G401.6 (cell line): ENCODE measurements around the gene ITGAE.

Experiments used
- FAIRE-seq: peaks from 2 replicates; lab custom pipeline; 2012; peaks lifted over from hg19 to GRCh38; lab: Jason Lieb, UNC

The ITGAE gene

DNA sequence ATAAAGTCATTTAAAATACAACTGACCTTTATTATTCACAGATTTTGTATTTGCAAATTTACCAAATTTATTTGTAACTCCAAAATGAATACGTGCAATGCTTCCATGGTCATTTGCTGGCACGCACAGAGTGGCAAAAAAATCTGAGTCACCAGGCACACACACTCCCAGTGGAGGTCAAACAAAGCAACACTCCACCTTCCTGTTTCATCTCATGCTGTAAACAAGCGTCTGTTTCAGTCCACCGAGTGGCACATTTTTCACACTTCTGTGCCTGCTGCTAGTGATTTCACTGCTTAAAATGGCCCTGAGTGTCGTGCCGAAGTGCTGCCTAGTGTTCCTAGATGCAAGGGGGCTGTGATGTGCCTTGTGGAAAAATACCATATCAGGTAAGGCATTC, 17.8 kb upstream of the ITGAE start:
- FAIRE-seq: no peak

DNA sequence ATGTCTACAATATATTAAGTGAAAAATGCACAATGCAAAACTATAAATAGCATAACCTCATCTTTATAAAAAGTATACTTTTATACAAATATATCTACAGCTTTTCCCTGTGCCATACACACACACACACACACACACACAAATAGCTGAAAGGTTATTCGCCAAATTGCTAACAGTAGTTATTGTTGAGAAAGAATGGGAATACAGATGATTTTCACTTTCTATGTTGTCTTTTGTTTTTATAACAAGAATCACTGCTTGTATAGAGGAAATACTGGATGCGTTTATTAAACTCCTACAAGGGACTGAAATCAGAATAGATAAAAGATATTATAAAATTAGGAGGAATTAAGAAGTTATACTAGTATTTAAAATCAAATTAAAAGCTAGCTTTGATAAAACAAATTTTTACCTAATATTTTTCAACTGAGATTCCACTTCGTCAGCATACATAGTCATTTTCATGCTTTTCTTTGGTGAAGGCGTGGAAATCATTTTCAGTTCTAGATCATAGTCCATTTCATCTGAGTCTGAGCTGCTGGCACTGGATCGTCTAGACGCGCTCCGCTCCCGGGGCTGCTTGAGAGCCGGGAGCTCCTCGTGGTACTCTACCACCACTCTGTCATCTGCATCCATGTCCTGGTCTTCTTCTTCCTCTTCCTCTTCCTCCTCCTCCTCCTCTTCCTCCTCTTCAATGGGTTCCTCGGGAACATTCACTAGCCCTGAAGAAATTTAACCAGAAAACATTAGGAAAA, 17.0 kb upstream of the ITGAE start:
- FAIRE-seq: no peak

DNA sequence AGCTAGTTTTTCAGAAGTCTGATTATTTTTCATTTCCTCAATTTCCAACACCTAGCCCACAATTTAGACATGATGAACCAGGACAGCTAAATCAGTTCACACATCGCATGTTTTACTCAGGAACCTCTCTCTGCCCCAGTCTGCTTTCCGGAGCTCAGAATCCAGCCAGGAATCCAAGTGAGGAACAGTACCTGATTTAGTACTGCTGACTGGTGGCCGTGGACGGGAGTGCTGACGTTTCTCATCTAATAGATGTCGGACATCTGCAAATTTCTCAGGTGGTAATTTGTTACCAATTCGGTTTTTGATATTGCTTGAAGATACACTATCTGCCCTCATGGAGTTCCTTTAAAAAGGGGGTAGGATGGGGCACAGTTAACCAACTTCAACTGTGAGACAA, 14.9 kb upstream of the ITGAE start:
- FAIRE-seq: no peak

DNA sequence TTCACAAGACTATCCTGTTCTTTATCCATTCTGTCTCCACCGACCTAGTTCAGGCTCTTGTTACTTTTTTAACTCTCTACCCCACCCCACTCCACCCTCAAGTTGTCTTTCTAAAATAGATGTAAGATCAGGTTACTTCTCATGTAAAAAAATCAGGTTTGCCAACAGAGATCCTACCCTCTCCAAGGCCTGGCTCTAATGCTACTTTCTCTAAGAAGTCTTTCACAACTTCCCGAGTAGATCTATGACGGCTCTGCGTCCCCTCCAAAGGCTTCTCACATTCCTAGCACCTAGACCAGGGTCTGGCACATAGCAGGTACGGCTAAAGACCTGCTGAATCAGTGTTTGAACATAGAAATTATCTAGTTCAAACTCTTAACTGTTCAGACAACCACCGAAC, 14.1 kb upstream of the ITGAE start:
- no peak for FAIRE-seq

DNA sequence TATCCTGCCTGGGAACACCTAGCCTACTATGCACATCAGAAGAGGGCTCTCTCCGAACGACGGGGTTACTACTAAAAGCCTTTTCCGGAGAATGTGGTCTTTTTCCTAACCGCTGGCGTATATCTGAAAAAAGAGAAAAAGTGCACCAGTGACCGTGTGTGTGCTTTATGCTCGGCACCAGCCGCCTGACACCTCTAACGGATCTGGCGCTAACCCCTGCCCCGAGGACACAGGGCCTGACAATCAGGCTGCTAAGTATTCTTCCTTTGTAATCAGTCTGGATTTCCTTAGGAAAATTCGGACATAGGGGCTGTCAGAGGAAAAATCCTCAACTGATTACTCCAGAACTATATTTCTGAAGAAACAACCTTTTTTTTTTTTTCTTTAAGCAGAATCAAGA, 13.4 kb upstream of the ITGAE start:
- no peak for FAIRE-seq

DNA sequence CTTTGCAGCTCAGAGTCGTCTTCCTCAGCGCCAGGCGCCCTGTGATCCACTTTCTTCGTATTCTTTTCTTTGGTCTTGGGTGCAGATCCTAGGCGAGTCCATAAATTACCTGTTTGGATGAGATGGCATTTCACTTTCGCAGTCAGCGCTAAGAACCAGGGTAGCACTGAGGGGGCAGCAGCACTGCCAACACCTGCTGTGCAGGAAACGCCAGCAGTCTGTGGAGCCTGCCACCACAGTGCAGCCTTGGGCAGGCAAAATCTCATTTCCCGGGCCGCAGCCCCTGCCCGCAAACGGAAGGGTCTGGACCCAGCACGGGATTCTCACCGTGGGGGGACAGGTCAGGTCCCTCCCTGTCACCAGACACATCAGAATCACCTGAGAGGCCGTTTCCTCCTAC, 12.2 kb upstream of the ITGAE start:
- no peak for FAIRE-seq

DNA sequence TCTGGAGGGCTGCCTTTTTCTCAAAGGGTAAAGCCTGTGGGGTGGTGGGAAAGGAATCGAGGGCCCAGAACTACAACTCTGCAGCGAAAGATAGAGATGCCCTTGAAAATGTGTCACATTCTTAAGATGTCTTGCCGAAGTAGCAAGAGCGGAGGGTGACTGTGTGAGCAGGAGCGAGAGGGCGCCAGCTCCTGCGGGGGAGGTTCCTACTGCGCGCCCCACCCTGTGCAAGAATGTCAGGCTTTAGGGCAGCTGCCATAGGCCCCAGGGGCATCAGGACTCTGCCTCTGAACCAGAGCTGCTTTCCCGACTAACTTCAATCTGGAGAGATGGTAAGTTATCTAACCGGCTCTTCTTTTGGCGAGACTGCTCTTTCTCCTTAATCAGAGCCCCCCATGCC, 11.8 kb upstream of the ITGAE start:
- FAIRE-seq: no peak

DNA sequence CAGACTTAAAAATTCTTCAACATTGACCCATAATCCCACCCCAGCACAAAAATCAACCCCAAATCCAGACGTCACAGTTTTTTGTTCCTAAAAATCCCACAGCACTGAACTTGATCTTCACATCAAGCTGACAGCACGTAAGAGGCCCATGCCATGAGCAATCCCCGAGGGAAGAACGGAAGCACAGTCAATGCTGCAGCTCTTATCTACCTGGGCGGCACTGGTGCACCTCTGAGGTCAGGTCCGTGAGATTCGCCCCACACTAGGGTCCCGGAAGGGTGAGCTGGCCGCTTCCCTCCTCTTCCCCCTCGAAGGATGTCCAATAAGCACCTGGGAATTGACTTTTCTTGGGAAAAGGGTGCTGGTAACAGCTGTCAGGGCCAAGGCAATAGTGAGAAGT, 11.3 kb upstream of the ITGAE start:
- no peak for FAIRE-seq

DNA sequence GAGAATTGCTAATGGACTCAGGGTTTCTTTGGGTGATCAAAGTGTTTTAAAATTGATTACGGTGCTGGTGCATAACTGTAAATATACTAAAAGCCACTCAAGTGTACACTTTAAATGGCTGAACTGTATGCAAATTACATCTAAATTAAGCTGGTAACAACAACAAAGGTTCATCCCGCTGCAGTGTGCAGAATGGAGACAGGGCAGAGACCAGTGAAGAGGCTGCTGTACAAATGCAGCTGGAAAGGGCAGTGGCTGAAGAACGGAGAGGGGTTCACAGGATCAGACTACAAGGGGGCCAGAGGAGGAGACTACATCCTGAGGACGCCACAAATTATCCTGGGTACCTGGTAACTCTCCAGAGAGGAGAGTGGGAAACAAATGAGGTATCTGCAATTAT, 9.0 kb upstream of the ITGAE start:
- FAIRE-seq: no peak

DNA sequence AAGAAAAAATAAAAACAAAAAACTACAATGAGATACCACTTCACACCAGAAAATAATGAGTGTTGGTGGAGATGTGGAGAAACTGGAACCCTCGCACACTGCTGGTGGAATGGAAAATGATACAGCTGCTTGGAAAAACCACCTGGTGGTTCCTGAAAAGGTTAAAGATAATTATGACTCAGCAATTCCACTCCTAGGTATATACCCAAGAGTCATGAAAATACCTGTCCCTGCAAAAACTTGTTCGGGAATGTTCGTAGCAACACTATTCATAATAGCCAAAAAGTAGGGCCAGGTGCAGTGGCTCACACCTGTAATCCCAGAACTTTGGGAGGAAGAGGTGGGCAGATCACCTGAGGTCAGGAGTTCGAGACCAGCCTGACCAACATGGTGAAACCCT, 8.1 kb upstream of the ITGAE start:
- FAIRE-seq: no peak

DNA sequence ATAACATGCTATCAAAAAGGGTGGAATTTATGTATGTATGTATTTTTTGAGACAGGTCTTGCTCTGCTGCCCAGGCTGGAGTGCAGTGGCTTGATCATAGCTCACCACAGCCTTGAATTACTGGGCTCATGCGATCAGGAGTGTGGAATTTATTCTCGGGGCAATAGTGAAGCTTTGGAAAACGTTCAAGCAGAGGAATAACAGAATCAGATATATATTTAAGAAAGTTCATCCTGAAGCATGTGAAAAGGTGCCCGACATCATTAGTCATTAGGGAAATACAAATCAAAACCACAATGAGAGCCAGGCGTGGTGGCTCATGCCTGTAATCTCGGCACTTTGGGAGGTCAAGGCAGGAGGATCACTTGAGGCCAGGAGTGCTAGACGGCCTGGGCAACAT, 7.7 kb upstream of the ITGAE start:
- no peak for FAIRE-seq

DNA sequence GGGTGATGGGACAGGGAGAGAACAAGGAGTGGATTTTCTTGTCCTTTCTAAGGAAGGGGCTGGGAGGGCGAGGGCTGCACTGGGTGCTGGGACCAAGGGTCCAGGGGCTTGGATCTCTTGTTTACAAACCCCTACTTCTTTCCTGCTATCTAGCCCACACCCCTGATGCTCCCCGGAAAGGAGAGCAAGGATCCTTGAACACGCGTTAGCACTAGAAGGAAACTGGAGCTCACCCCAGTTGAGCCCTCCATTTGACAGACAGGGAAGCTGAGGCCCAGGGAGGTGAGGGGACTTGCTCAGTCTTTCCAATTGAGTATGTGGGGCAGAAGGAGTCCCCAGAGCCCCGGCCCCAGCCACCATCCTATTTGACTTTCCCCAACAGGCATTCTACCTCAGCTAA, 4.6 kb upstream of the ITGAE start:
- FAIRE-seq: no peak

DNA sequence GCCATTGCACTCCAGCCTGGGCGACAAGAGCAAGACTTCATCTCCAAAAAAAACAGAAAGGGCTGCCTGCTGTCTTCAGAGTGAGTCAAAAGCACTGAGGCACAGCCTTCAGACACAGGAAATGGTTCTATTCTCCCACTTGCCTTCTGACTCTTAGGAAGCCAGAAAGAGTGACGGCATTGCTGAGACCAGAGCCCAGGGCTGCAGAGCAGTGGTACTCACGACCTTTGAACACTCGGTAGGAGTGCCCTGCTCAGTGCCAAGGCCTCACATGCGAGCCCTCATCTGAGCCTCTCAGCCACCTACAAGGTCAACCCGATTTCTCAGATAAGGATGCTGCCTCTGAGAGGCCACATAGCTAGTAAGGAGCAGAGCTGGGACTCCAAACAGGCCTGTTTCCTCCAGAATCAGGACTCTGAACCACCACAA, 3.5 kb upstream of the ITGAE start:
- FAIRE-seq: no peak

DNA sequence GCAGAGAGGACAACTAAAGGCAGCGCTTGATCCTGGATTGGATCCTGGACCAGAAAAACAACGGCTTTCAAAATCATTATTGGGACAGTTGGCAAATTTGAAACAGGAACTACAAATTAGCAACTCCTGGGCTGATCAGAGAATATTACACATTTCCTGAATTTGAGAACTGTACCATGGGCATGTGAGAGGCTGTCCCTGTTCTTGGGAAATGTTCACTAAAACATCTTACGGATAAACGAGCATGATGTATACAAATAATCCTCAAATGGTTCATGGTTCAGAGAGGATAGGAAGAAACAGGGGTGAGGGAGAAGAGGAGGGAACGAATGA, 2.3 kb upstream of the ITGAE start:
- no peak for FAIRE-seq

DNA sequence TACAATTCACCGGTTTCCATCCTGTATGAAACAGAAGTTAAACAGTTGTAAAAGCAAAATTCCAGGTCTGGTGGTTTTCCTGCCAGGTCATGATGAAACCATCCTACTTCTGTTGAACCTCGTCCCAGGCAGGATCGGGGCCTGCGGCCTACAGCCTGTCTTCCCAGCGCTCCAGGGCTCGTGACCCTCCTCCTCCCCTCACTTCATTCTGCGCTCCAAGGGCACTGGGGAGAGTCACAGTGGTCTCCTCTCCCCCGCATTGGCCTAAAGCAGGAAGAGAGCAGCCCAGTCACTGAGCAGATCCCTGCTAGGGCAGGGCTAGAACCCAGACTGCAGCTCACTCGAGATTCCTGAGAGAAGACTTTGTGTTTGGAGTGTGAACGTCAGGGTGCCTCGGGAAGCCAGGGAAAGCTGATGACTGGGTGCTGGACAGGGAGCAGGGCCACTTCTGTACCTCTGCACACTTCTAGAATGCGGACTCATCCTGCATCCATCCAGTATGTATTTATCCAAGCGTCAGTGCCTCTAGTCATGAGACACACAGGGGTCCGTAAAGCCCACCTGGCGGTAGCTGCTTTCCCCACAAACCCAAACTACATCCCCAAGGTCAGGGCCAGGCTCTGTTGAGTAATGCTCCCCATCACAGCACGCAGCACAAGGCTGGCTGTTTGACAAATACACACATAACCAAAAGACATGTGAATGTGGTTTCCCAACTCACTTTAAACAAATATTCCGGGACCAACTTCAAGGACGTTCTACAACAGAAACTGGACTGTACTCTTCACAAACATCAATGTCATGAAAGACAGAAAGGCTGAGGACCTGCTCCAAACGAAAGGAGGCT, 1.7 kb upstream of the ITGAE start:
- FAIRE-seq: no peak

DNA sequence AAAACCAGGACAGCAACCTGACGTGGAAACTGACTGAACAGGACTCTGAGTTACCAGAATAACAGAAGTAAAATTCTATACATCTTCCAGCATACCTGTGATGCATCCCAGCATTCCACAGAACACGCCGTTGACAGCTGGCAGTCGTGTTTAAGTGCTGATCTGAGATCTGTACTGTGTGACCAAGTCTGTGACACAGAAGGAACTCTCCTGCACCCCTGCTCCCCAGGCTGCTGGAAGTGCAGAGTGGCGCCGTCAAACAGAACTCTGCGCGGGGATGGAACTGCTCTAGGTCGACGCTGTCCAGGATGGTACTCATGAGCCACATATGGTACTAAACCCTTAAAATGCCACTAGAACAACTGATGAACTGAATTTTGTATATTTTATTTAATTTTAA, 804 bp upstream of the ITGAE start:
- FAIRE-seq: no peak

DNA sequence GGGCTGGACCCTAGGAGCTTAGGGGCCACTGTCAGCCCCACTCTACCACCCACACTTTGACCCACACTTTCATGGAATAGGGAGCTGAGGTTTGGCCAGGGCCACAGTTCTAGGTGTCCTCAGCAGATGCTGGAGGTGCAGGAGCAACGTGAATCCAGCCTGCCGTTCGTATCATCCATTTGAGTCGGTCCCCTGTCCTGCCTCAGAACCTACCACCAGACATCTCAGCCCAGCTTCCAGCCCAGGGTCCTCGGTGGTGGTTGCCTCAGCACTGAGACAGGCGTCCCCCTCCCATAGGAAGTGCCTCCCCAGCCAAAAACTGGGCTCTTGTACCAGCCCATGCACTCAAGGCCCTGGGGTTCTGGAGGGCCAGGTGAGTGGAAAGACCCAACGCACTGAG, 359 bp upstream of the ITGAE start:
- FAIRE-seq: no peak

DNA sequence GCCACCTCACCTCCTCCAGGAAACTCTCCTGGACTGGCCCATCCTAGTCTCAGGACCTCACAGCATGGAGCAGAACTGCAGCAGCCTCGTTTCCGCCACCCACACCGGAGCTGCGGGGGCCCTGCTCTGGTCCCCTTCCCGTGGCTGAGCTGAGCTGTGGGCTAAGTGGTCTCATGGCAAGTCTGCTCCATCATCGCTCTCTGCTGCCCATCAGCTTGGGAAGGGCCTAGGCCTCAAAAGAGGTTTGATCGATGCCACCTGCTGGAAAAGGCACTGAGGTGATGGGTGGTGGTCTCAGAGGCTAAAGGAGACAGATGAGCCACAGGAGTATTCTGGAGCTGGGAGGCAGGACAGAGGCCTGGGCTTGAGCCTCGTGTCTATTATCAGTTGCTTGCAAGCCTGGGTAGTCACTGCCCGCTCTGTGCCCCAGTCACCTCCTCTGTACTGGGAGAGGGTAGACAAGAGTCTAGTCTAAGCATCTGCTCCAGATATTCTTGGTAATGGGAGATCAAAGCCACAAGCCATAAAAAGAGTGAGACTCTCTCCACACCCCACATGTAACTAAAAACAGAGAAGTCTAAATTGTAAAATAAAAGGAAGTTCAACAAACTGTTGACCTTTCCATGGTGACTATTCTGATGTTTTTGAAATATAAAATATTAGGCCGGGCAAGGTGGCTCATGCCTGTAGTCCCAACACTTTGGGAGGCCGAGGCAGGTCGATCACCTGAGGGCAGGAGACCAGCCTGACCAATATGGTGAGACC, 1.6 kb downstream of the ITGAE start:
- FAIRE-seq: no peak

DNA sequence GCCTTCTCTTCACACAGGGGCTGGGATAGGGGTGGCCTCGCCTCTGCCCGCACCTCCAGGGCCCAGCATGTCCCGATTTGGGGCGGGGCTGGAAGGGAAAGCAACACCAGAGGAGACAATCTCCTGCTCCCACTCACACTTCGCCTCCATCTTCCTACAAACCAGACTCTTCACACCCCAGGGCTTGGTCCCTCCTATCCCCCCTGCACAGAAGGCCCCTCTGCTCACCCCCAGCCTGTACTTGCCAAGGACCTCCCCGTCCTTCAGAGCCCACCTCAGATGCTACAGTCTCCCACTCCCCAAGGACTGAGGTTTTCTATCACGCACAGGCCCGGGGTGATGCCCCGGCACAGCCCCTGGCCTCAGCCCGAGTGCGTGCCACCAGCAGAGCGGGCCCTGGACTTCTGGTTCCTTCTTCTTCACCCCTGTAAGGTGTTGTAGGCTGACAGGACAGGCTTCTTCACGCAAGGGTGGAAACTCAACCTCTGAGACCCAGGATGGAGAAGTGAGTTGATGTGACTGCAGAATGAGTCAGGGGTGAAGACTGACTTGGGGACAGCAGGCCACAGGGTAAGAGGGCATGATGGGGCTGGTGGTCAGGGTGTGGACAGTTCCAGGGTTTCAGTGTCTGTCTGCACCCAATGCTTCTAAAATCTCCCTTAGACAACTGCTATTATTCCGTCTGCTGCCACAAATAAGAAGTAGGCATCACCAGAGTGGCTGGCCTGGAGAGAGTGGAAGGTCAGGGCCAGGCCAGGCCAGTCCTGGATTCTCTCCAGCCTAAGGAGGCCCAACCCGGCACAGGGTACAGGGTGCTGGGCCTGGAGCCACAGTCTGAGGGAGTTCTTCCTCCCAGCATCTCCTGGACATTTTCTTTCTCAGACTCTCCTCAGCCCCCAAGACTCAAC, 2.5 kb downstream of the ITGAE start:
- no peak for FAIRE-seq

DNA sequence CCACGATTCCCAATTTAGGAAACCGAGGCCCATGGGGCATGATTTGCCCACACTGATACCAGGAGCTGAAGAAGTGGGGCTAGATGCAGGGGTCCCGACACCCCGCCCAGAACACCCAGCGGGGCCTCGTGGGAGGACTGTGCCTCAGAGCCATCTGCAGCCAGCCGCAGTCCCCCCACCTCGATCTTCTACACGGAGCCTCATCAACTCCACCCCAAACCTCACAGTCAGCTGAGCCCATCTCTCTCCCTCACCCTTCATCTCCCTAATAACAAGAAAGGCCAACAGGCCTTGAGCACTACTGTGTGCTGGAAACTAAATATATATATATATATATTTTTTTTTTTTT, 4.2 kb downstream of the ITGAE start:
- FAIRE-seq: no peak

DNA sequence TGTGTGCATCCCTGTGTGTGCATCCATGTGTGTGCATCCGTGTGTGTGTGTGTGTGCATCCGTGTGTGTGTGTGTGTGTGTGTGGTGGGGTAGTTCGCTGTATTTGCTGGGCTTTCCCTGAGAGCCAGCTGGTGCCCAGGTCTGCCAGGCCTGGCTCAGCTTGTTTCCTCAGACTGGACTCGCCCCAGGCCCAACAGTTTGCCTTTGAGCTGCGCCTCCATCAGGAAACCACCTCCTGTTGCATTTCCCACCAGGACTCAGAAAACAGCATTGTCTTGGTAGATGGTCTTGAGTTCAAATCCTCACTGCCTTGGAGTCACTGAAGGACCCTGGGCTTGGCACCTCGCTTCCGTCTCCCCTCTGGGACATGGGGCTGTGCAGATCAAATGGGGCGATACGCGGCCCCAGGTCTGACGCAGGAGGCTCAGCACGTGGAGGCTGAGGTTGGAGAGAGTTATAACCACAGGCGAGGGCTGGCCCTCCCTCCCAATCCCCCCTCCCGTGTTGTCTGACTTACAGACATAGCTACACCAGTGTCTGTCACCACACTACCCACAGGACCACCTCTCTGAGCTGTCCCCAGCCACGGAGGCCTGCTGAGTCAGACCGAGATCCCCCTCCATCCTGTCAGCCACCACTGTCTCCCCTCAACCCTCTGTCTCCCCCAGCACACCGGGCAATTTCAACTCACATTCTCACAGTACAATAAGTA, 4.7 kb downstream of the ITGAE start:
- no peak for FAIRE-seq
